SK-N-SH (cell line): ENCODE data around the gene FZD2. TPM values are rescaled to one million over a fixed set of nuclear protein-coding genes. Genes with fewer than 3 reads are reported as not detected.

Source experiments
- CTCF ChIA-PET: fragments of 300-600, 350-600 bp; formaldehyde crosslinking; extraction: SDS; loops from one replicate; lab custom pipeline; 2021; lab: Yijun Ruan, JAX
- POLR2A ChIA-PET: fragments of 350-600 bp; sonication (Branson Sonifier 250); formaldehyde crosslinking; extraction: SDS; loops from one replicate; lab custom pipeline; 2020; ENCODE audit warnings: antibody characterized with exemption, inconsistent platforms; lab: Yijun Ruan, JAX
- DNase-seq: peaks from one replicate; pipeline ENCODE4 v3.0.0; 2012
- H2AFZ ChIP-seq: fragments of 200-600 bp; sonication (generic); 2 replicates; pipeline ENCODE4 v1.8.1; 2016; ENCODE audit warnings: antibody characterized with exemption, mild to moderate bottlenecking, low read depth
- H3F3A ChIP-seq: fragments of 200-600 bp; sonication (generic); replicated peaks from 2 replicates; pipeline ENCODE3; 2016; ENCODE audit warnings: antibody characterized with exemption, mild to moderate bottlenecking; ENCODE audit not compliant: insufficient read depth
- H3K27ac ChIP-seq, 2 experiments: fragments of 200-500 bp in 1 of 2; fragments of 200-600 bp in 1 of 2; sonication (Bioruptor generic) in 1 of 2; sonication (generic), shearing (Covaris generic) in 1 of 2; 2 replicates each; pipeline versions ENCODE4 v1.5.1 to v1.6.1; 2014 to 2016; ENCODE audit warnings: low read depth in 2 of 2, inconsistent platforms in 1 of 2, low read length in 1 of 2, mild to moderate bottlenecking in 1 of 2, mixed read lengths in 1 of 2
- H3K27me3 ChIP-seq: fragments of 200-600 bp; sonication (generic), shearing (Covaris generic); 2 replicates; pipeline ENCODE4 v1.6.1; 2016; ENCODE audit warnings: mixed run types; ENCODE audit not compliant: insufficient read depth
- H3K36me3 ChIP-seq, 2 experiments: fragments of 200-500 bp in 1 of 2; fragments of 200-600 bp in 1 of 2; sonication (Bioruptor generic) in 1 of 2; sonication (generic) in 1 of 2; replicated peaks in 1 of 2; 2 replicates each; pipeline versions ENCODE3 to v1.5.1; 2014 to 2016; ENCODE audit warnings: low read length in 1 of 2, mild to moderate bottlenecking in 1 of 2; ENCODE audit not compliant: insufficient read depth in 2 of 2, control insufficient read depth in 1 of 2
- H3K4me1 ChIP-seq, 2 experiments: fragments of 200-500 bp in 1 of 2; fragments of 200-600 bp in 1 of 2; sonication (Bioruptor generic) in 1 of 2; sonication (generic), shearing (Covaris generic) in 1 of 2; 2 replicates each; pipeline versions ENCODE4 v1.5.1 to v1.6.1; 2014 to 2016; ENCODE audit warnings: low read depth in 1 of 2, low read length in 1 of 2, mixed run types in 1 of 2; ENCODE audit not compliant: insufficient read depth in 2 of 2, control insufficient read depth in 1 of 2
- H3K4me2 ChIP-seq: fragments of 200-600 bp; sonication (generic), shearing (Covaris generic); 2 replicates; pipeline ENCODE4 v1.6.1; 2017; ENCODE audit warnings: mixed run types
- H3K4me3 ChIP-seq, 2 experiments: fragments of 200-500 bp in 1 of 2; fragments of 200-600 bp in 1 of 2; sonication (Bioruptor generic) in 1 of 2; sonication (generic), shearing (Covaris generic) in 1 of 2; 2 replicates each; pipeline versions ENCODE4 v1.5.1 to v1.8.1; 2014 to 2016; ENCODE audit warnings: low read depth in 2 of 2, inconsistent platforms in 1 of 2, low read length in 1 of 2, mild to moderate bottlenecking in 1 of 2, mixed read lengths in 1 of 2, moderate library complexity in 1 of 2
- H3K79me2 ChIP-seq: fragments of 200-600 bp; sonication (generic); 2 replicates; pipeline ENCODE4 v1.8.1; 2017; ENCODE audit warnings: mild to moderate bottlenecking; ENCODE audit not compliant: insufficient read depth
- H3K9ac ChIP-seq: fragments of 200-600 bp; sonication (generic); 2 replicates; pipeline ENCODE4 v1.6.1; 2017; ENCODE audit warnings: mixed run types
- H3K9me2 ChIP-seq: fragments of 200-600 bp; sonication (generic); 2 replicates; pipeline ENCODE4 v1.6.1; 2017; ENCODE audit warnings: mixed run types
- H3K9me3 ChIP-seq: fragments of 200-600 bp; sonication (generic); 2 replicates; pipeline ENCODE4 v1.6.1; 2017; ENCODE audit warnings: mixed run types, mild to moderate bottlenecking, moderate library complexity
- H4K20me1 ChIP-seq: fragments of 200-600 bp; sonication (generic); 2 replicates; pipeline ENCODE4 v1.6.1; 2017; ENCODE audit warnings: mild to moderate bottlenecking, mixed run types; ENCODE audit not compliant: insufficient read depth
- CHD2 ChIP-seq: fragments of 150-350 bp; IDR thresholded peaks from 2 replicates; pipeline ENCODE4 v1.6.1; 2018; ENCODE audit warnings: low read length; ENCODE audit not compliant: partially characterized antibody
- EP300 ChIP-seq, 2 experiments: IDR thresholded peaks; 2 replicates each; pipeline versions ENCODE4 v1.4.0 to v1.6.1; 2012; ENCODE audit warnings: borderline replicate concordance in 1 of 2, low read depth in 1 of 2, low read length in 1 of 2
- FOSL2 ChIP-seq: IDR thresholded peaks from 2 replicates; pipeline ENCODE4 v1.4.0; 2012; ENCODE audit warnings: low read depth, mild to moderate bottlenecking, moderate library complexity, borderline replicate concordance
- FOXM1 ChIP-seq: IDR thresholded peaks from 2 replicates; pipeline ENCODE4 v1.4.0; 2012; ENCODE audit warnings: low read depth, mild to moderate bottlenecking
- GATA2 ChIP-seq: sonication (generic); formaldehyde crosslinking; IDR thresholded peaks from 2 replicates; pipeline ENCODE4 v1.5.0; 2020; ENCODE audit warnings: mild to moderate bottlenecking, missing genetic modification reagents
- MXI1 ChIP-seq: IDR thresholded peaks from 2 replicates; pipeline ENCODE4 v1.6.1; 2012; ENCODE audit warnings: mild to moderate bottlenecking, low read depth, low read length, improper control_type of control experiment
- NFIC ChIP-seq: IDR thresholded peaks from 2 replicates; pipeline ENCODE4 v1.4.0; 2012; ENCODE audit warnings: borderline replicate concordance
- RAD21 ChIP-seq: IDR thresholded peaks from 2 replicates; pipeline ENCODE4 v1.6.1; 2012; ENCODE audit warnings: mild to moderate bottlenecking, low read length
- RCOR1 ChIP-seq: fragments of 150-350 bp; IDR thresholded peaks from 2 replicates; pipeline ENCODE4 v1.6.1; 2017; ENCODE audit warnings: antibody characterized with exemption, low read length
- RXRA ChIP-seq: IDR thresholded peaks from 2 replicates; pipeline ENCODE4 v1.4.0; 2012; ENCODE audit warnings: low read depth, mild to moderate bottlenecking, borderline replicate concordance
- SIN3A ChIP-seq: IDR thresholded peaks from 2 replicates; pipeline ENCODE4 v1.6.1; 2012; ENCODE audit warnings: low read depth, mild to moderate bottlenecking, low read length, moderate library complexity, borderline replicate concordance
- SMC3 ChIP-seq: IDR thresholded peaks from 2 replicates; pipeline ENCODE4 v1.6.1; 2012; ENCODE audit warnings: low read depth, low read length, improper control_type of control experiment
- TEAD4 ChIP-seq: IDR thresholded peaks from 2 replicates; pipeline ENCODE4 v1.4.0; 2012; ENCODE audit warnings: mild to moderate bottlenecking, borderline replicate concordance; ENCODE audit not compliant: insufficient read depth
- YY1 ChIP-seq: IDR thresholded peaks from 2 replicates; pipeline ENCODE4 v1.4.0; 2012; ENCODE audit warnings: low read depth, mild to moderate bottlenecking
- WGBS: methylation state at CpG from one replicate; pipeline ENCODE4 v1.1.6; 2017; ENCODE audit warnings: low lambda C conversion rate; 5-methylcytosine and 5-hydroxymethylcytosine counted together
- polyA plus RNA-seq, 3 experiments: library from polyadenylated mRNA; depleted of rRNA; stranded (reverse); fragments of >200 nt; gene quantifications; 2 replicates each; pipeline ENCODE4 v1.2.3, GENCODE V29; 2012
- TF ChIP-seq, protein P1 (sequence below): IDR thresholded peaks from 2 replicates; pipeline ENCODE4; 2012
- TF ChIP-seq, protein P2 (sequence below): IDR thresholded peaks from 2 replicates; pipeline ENCODE4 v1.4.0; 2012; ENCODE audit warnings: low read depth, borderline replicate concordance
- TF ChIP-seq, protein P3 (sequence below): fragments of 200-600 bp; sonication (generic); IDR thresholded peaks from 2 replicates; pipeline ENCODE4 v1.6.1; 2017; ENCODE audit warnings: antibody characterized with exemption, mild to moderate bottlenecking, moderate library complexity

The FZD2 gene
- polyA plus RNA-seq, 1 of the 3 experiments (the other 2 are of a cell fraction) = 35.1 TPM

DNA sequence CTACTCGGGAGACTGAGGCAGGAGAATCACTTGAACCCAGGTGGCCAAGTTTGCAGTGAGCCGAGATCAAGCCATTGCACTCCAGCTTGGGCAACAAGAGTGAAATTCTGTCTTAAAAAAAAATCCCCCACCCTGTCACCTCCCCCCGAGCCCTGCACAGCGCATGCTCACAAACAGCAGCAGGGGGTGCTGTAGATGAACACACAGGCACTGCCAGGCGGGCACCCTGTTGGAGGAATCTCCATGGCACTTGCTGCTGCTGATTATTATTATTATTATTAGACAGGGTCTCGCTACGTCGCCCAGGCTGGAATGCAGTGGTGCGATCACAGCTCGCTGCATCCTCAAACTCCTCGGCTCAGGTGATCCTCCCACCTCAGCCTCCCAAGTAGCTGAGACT is 24.6 kb downstream of the FZD2 start (continued):
- no peak for TF ChIP-seq MXI1
- TF ChIP-seq GATA2 (CRISPR knock-in tag) = no peak
- peak; percentile 68 for TF ChIP-seq RAD21
- TF ChIP-seq RCOR1 = no peak
- TF ChIP-seq CHD2 = no peak

DNA sequence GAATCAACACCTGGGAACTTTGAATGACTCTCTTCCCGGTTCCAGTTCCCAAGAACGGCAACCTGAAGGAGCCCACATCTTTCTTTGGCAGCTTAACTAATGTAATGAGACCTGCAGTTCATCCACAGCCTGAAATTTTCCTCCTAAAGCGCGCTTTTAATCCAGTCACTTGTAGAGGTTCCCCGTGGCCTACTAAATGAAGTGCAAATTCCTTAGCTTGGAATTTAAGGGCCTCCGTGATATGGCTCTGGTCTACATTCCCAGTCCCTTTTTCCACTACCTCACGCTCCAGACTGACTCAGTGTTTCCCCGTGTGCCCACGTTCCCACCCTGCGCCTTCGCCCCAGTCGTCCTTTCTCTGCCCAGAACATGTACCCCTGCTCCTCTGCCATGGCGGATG is 27.2 kb downstream of the FZD2 start:
- H3K27ac ChIP-seq = no peak overlapping the region

More for the DNA sequence above, 27.2 kb downstream of the FZD2 start:
- Histone ChIP-seq H3K4me3 (no peak overlapping the region), H3K36me3 (no peaks in the 10 kb centered on the region), H3K9me2 (no peaks in the 10 kb centered on the region), H3K27me3 (no peaks in the 10 kb centered on the region), H4K20me1 (no peaks in the 10 kb centered on the region), H3K4me2 (no peak overlapping the region), H3K4me1 (peaks cover 7% of the 10 kb centered on the region in 2 experiments; a peak in 2 of 4 replicates), H2AFZ (no peak overlapping the region), H3K9me3 (no peaks in the 10 kb centered on the region), H3K9ac (no peak overlapping the region), H3F3A (peaks cover 4% of the 10 kb centered on the region), H3K79me2 (no peaks in the 10 kb centered on the region)
- TF ChIP-seq, protein P1, sequence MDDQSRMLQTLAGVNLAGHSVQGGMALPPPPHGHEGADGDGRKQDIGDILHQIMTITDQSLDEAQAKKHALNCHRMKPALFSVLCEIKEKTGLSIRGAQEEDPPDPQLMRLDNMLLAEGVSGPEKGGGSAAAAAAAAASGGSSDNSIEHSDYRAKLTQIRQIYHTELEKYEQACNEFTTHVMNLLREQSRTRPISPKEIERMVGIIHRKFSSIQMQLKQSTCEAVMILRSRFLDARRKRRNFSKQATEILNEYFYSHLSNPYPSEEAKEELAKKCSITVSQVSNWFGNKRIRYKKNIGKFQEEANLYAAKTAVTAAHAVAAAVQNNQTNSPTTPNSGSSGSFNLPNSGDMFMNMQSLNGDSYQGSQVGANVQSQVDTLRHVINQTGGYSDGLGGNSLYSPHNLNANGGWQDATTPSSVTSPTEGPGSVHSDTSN = no peak
- TF ChIP-seq NFIC (no peak), EP300 (IDR thresholded peaks at IDR 0.05; ENCODE audit: borderline replicate concordance in 1 of 2, low read depth in 1 of 2, low read length in 1 of 2) (no peak), FOXM1 (no peak), MXI1 (no peak), YY1 (no peak), FOSL2 (no peak), SMC3 (no peak), RXRA (no peak), RCOR1 (no peak), TEAD4 (no peak), SIN3A (no peak)
- TF ChIP-seq, protein P2, sequence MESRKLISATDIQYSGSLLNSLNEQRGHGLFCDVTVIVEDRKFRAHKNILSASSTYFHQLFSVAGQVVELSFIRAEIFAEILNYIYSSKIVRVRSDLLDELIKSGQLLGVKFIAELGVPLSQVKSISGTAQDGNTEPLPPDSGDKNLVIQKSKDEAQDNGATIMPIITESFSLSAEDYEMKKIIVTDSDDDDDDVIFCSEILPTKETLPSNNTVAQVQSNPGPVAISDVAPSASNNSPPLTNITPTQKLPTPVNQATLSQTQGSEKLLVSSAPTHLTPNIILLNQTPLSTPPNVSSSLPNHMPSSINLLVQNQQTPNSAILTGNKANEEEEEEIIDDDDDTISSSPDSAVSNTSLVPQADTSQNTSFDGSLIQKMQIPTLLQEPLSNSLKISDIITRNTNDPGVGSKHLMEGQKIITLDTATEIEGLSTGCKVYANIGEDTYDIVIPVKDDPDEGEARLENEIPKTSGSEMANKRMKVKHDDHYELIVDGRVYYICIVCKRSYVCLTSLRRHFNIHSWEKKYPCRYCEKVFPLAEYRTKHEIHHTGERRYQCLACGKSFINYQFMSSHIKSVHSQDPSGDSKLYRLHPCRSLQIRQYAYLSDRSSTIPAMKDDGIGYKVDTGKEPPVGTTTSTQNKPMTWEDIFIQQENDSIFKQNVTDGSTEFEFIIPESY = no peak
- TF ChIP-seq, protein P3, sequence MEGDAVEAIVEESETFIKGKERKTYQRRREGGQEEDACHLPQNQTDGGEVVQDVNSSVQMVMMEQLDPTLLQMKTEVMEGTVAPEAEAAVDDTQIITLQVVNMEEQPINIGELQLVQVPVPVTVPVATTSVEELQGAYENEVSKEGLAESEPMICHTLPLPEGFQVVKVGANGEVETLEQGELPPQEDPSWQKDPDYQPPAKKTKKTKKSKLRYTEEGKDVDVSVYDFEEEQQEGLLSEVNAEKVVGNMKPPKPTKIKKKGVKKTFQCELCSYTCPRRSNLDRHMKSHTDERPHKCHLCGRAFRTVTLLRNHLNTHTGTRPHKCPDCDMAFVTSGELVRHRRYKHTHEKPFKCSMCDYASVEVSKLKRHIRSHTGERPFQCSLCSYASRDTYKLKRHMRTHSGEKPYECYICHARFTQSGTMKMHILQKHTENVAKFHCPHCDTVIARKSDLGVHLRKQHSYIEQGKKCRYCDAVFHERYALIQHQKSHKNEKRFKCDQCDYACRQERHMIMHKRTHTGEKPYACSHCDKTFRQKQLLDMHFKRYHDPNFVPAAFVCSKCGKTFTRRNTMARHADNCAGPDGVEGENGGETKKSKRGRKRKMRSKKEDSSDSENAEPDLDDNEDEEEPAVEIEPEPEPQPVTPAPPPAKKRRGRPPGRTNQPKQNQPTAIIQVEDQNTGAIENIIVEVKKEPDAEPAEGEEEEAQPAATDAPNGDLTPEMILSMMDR = no peak
- ChIA-PET CTCF (interaction anchor here (0.7 to 3.6 kb wide), 4 partner anchors 10 to 51 kb away, joined by 3 to 17 read pairs (median 4); no protein-coding TSS in a partner anchor), POLR2A (no interaction called here)
- 92% methylated on average over 13 of the region's 13 CpGs for WGBS
- no peak for DNase-seq
